ENCODE data around the gene PTPRN2.

- TF ChIP-seq RAD21 (IDR thresholded peaks at IDR 0.05; ENCODE audit: low read length) (no peak), CTCF (IDR thresholded peaks at IDR 0.05) (no peak)
Observed at GRCh38 chr7:157590526-157590925, 997.1 kb downstream of the PTPRN2 start.
